ENCODE data around the gene PNMA8A.

GRCh38 chr19:46502891-46503290 is 31.5 kb upstream of the PNMA8A start:
- no peak for TF ChIP-seq CTCF (IDR thresholded peaks at IDR 0.05)
- TF ChIP-seq EZH2 (IDR thresholded peaks at IDR 0.05; ENCODE audit: borderline replicate concordance, insufficient read depth, low read depth, low read length, poor library complexity, severe bottlenecking) = no peak

Data from B cell (primary cell).